Heart left ventricle (tissue), 13 donors: Measurements from ENCODE around the gene APOB.

Source experiments
- POLR2A ChIP-seq, 2 donors: fragments of 450-650 bp; IDR thresholded peaks; one replicate each; pipeline ENCODE4 v1.6.1; 2017; ENCODE audit warnings: antibody characterized with exemption in 2 of 2, mild to moderate bottlenecking in 2 of 2, moderate library complexity in 2 of 2
- TF ChIP-seq, protein P1 (sequence below), 12 donors: fragments of 200-600 bp; sonication (generic) in 4 of 12; IDR thresholded peaks; one replicate each; pipeline versions ENCODE4 v1.5.0 to v1.8.0; 2018 to 2022; ENCODE audit warnings: antibody characterized with exemption in 12 of 12, mild to moderate bottlenecking in 5 of 12
- donor health status: ischemic (EF 13 %, LVEDD 7.1; RV severe dilation, severe dysfunction).
- donor health status: DM: no; HTN: yes; CAD: no.
- donor health status: DM: no; HTN: no; CAD: no.
- donor health status: ischemic (EF 25% LVEDD 6.9; RV normal size, moderate dysfunction).
- donor health status: ischemic (EF 25% LVEDD 5.7; RV mildly dilated, moderate dysfunction).
- donor health status: ischemic (EF 35%, LVEDD 5.7; RV mildly dilated, moderate dysfunction).
- donor health status: nonischemic (EF 11% LVEDD 7.7; RV severe dilation, severe dysfunction).
- donor health status: DM: yes; HTN: yes; CAD: no.
- donor health status: PGD.
- donor health status: ischemic (EF 29% LVEDD 5.4; RV normal size, mild dysfunction).
- donor health status: nonischemic (EF 23%, LVEDD 6.1; RV moderate dilation, normal function).

GRCh38 chr2:20982861-20983260 is 61.0 kb downstream of the APOB start:
- TF ChIP-seq, protein P1, sequence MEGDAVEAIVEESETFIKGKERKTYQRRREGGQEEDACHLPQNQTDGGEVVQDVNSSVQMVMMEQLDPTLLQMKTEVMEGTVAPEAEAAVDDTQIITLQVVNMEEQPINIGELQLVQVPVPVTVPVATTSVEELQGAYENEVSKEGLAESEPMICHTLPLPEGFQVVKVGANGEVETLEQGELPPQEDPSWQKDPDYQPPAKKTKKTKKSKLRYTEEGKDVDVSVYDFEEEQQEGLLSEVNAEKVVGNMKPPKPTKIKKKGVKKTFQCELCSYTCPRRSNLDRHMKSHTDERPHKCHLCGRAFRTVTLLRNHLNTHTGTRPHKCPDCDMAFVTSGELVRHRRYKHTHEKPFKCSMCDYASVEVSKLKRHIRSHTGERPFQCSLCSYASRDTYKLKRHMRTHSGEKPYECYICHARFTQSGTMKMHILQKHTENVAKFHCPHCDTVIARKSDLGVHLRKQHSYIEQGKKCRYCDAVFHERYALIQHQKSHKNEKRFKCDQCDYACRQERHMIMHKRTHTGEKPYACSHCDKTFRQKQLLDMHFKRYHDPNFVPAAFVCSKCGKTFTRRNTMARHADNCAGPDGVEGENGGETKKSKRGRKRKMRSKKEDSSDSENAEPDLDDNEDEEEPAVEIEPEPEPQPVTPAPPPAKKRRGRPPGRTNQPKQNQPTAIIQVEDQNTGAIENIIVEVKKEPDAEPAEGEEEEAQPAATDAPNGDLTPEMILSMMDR (IDR thresholded peaks at IDR 0.05) = no peak
- no peak for TF ChIP-seq POLR2A (IDR thresholded peaks at IDR 0.05)
